ENCODE measurements around the gene FGF3.

FGF3 gene

GRCh38 chr11:69797737-69798528, 21.3 kb downstream of the FGF3 start:
- H3K36me3 Mint-ChIP-seq (ENCODE audit: low read depth), result no peaks in the 10 kb centered on the region
- no peak overlapping the region for H3K27ac Mint-ChIP-seq
- no peaks in the 10 kb centered on the region for H3K4me1 Mint-ChIP-seq (ENCODE audit: low read depth)

DNA sequence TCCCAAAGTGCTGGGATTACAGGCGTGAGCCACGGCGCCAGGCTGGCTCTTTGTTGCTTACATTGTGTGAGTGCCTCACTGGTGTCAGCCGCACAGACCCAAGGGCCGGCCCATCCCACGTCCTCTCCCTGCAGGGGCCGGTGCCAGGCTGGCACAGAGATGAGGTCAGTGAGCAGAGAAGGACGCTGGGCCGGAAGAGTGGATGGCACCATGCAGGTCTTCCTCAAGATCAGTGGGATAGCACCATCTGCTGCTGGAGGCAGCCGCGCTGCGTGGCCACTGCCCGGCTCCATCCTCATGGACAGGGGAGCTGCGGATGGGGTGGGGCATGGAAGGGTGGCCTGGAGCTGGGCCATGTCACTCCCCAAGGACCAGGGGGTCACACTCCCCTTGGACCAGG, 22.1 kb downstream of the FGF3 start:
- Mint-ChIP-seq H3K9me3 (no peaks in the 10 kb centered on the region), H3K4me1 (ENCODE audit: low read depth) (no peaks in the 10 kb centered on the region), H3K27ac (no peak overlapping the region), H3K36me3 (ENCODE audit: low read depth) (no peaks in the 10 kb centered on the region), H3K4me3 (no peak overlapping the region), H3K27me3 (ENCODE audit: low read depth) (no peaks in the 10 kb centered on the region)
- no peak for DNase-seq (ENCODE audit: low spot score)

More at GRCh38 chr11:69797737-69798528, 21.3 kb downstream of the FGF3 start:
- no peak overlapping the region for H3K4me3 Mint-ChIP-seq
- no peaks in the 10 kb centered on the region for H3K9me3 Mint-ChIP-seq
- DNase-seq (ENCODE audit: low spot score), result no peak
- H3K27me3 Mint-ChIP-seq (ENCODE audit: low read depth), result no peaks in the 10 kb centered on the region

DNA sequence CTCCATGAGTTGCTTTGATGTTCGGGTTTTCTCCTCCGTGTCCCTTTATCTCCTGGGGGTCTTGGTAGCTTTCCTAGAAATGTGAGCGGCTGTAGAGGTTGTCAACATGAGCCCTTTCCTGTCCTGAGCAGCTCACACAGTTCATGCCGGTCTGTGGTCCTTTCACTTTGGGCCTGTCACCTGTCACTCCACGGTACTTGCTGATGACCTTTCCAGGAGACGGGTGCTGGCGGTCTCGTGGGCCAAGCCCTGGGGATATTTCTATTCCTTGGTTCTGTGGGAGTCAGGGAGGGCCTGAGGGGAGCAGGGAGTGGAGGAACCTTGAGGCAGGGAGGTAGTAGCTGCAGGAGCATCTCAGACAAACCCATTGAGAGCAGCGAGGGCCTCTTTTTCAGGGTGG, 23.2 kb downstream of the FGF3 start:
- no peaks in the 10 kb centered on the region for H3K9me3 Mint-ChIP-seq
- no peaks in the 10 kb centered on the region for H3K27me3 Mint-ChIP-seq (ENCODE audit: low read depth)

GRCh38 chr11:69791276-69792180, 27.7 kb downstream of the FGF3 start:
- Mint-ChIP-seq H3K4me3 (no peak overlapping the region), H3K4me1 (ENCODE audit: low read depth) (no peaks in the 10 kb centered on the region), H3K9me3 (no peaks in the 10 kb centered on the region), H3K27me3 (ENCODE audit: low read depth) (no peaks in the 10 kb centered on the region), H3K36me3 (ENCODE audit: low read depth) (no peaks in the 10 kb centered on the region), H3K27ac (no peak overlapping the region)
- no peak for DNase-seq (ENCODE audit: low spot score)

More for the DNA sequence above, 23.2 kb downstream of the FGF3 start:
- no peak overlapping the region for H3K4me3 Mint-ChIP-seq
- no peak overlapping the region for H3K27ac Mint-ChIP-seq
- DNase-seq (ENCODE audit: low spot score), result no peak
- H3K4me1 Mint-ChIP-seq (ENCODE audit: low read depth), result no peaks in the 10 kb centered on the region
- H3K36me3 Mint-ChIP-seq (ENCODE audit: low read depth), result no peaks in the 10 kb centered on the region

GRCh38 chr11:69788956-69789355, 30.3 kb downstream of the FGF3 start:
- no peaks in the 10 kb centered on the region for H3K4me1 Mint-ChIP-seq (ENCODE audit: low read depth)
- H3K27ac Mint-ChIP-seq, result no peak overlapping the region
- no peak overlapping the region for H3K4me3 Mint-ChIP-seq
- no peaks in the 10 kb centered on the region for H3K9me3 Mint-ChIP-seq
- DNase-seq (ENCODE audit: low spot score), result no peak
- no peaks in the 10 kb centered on the region for H3K36me3 Mint-ChIP-seq (ENCODE audit: low read depth)
- H3K27me3 Mint-ChIP-seq (ENCODE audit: low read depth), result no peaks in the 10 kb centered on the region

GRCh38 chr11:69787906-69788305, 31.3 kb downstream of the FGF3 start:
- H3K4me3 Mint-ChIP-seq, result no peak overlapping the region
- no peaks in the 10 kb centered on the region for H3K36me3 Mint-ChIP-seq (ENCODE audit: low read depth)
- H3K27me3 Mint-ChIP-seq (ENCODE audit: low read depth), result no peaks in the 10 kb centered on the region
- H3K27ac Mint-ChIP-seq, result no peak overlapping the region
- no peak for DNase-seq (ENCODE audit: low spot score)
- no peaks in the 10 kb centered on the region for H3K4me1 Mint-ChIP-seq (ENCODE audit: low read depth)
- H3K9me3 Mint-ChIP-seq, result no peaks in the 10 kb centered on the region

DNA sequence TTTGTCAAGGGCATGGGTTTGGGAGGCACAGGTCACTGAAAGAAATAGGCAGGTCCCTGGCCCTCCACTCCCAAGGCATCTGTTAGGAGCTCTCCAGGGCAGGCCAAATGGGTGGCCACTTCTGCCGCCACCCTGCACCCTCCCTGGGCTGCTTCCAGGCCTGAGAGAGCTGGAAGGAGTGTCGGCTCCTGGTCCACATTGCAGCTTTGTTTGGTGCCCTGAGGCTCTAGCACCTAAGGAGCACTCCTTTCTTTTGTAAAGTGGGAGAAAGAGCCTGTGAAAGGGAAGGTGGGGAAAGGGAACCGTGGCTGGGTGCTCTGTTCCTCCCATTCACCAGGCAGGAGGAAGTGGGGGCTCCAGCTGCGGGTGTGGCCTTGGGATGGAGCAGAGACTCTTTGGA, 31.8 kb downstream of the FGF3 start:
- no peak overlapping the region for H3K27ac Mint-ChIP-seq
- DNase-seq (ENCODE audit: low spot score), result no peak
- H3K4me3 Mint-ChIP-seq, result no peak overlapping the region
- no peaks in the 10 kb centered on the region for H3K9me3 Mint-ChIP-seq
- no peaks in the 10 kb centered on the region for H3K36me3 Mint-ChIP-seq (ENCODE audit: low read depth)
- no peaks in the 10 kb centered on the region for H3K27me3 Mint-ChIP-seq (ENCODE audit: low read depth)
- no peaks in the 10 kb centered on the region for H3K4me1 Mint-ChIP-seq (ENCODE audit: low read depth)

DNA sequence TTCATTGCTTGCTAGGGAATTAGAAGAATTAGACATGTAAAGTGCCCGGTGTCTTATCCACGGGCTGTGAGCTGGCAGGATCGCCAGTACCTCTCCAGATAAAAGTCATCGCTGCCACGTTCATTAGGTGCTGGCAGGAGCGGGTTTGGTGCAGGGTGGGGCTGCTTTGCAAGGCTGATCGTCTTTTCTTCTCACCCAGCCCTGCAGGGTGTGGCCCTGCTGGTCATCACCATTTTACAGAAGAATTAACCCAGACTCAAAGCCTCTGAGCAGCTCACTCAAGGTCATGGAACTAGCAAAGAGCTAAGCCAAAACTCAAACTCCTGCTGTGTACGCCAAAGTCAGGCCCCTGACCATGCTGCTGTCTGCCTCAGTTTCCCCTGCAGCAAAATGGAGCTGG, 38.0 kb downstream of the FGF3 start:
- no peaks in the 10 kb centered on the region for H3K4me1 Mint-ChIP-seq (ENCODE audit: low read depth)
- no peak overlapping the region for H3K4me3 Mint-ChIP-seq
- no peak for DNase-seq (ENCODE audit: low spot score)
- peaks cover 11% of the 10 kb centered on the region for H3K27me3 Mint-ChIP-seq (ENCODE audit: low read depth)
- H3K27ac Mint-ChIP-seq, result no peak overlapping the region
- no peaks in the 10 kb centered on the region for H3K36me3 Mint-ChIP-seq (ENCODE audit: low read depth)
- H3K9me3 Mint-ChIP-seq, result no peaks in the 10 kb centered on the region

DNA sequence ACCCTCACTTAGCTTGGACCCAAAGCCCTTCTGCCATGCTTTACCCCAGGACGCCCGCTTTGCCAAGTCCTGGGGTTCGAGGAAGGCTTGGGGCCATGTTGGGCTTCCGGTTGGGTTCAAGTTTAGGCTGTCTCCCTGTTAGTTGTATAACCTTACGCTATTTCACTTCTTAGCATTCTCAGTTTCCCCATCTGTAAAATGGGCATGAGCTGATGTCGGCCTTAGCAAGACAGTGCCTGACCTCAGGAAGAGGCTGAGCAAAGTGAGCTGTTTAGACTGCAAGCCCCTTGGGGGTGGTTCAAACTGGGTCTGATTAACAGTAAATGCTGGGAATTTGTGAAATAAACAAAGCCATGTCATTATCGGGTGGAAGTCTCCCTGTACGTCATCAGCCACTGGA, 40.8 kb downstream of the FGF3 start:
- Mint-ChIP-seq H3K27ac (no peak overlapping the region), H3K27me3 (ENCODE audit: low read depth) (peaks cover 18% of the 10 kb centered on the region), H3K4me3 (no peak overlapping the region), H3K9me3 (no peaks in the 10 kb centered on the region), H3K4me1 (ENCODE audit: low read depth) (no peaks in the 10 kb centered on the region), H3K36me3 (ENCODE audit: low read depth) (no peaks in the 10 kb centered on the region)
- DNase-seq (ENCODE audit: low spot score), result no peak

- H3K9me3 Mint-ChIP-seq, result no peaks in the 10 kb centered on the region
- H3K36me3 Mint-ChIP-seq (ENCODE audit: low read depth), result no peaks in the 10 kb centered on the region
- peaks cover 44% of the 10 kb centered on the region for H3K27me3 Mint-ChIP-seq (ENCODE audit: low read depth)
- no peak within 1 kb of the TSS for H3K4me3 Mint-ChIP-seq
- H3K27ac Mint-ChIP-seq, result no peak within 1 kb of the TSS
- no peak for DNase-seq (ENCODE audit: low spot score)
- no peaks in the 10 kb centered on the region for H3K4me1 Mint-ChIP-seq (ENCODE audit: low read depth)
Measured at GRCh38 chr11:69775163-69775755, 44.0 kb downstream of the FGF3 start, which contains the start of gene FGF4. FGF4 (minus strand) TSS chr11:69775341; CDS start chr11:69775084, 257 bp downstream.

DNA sequence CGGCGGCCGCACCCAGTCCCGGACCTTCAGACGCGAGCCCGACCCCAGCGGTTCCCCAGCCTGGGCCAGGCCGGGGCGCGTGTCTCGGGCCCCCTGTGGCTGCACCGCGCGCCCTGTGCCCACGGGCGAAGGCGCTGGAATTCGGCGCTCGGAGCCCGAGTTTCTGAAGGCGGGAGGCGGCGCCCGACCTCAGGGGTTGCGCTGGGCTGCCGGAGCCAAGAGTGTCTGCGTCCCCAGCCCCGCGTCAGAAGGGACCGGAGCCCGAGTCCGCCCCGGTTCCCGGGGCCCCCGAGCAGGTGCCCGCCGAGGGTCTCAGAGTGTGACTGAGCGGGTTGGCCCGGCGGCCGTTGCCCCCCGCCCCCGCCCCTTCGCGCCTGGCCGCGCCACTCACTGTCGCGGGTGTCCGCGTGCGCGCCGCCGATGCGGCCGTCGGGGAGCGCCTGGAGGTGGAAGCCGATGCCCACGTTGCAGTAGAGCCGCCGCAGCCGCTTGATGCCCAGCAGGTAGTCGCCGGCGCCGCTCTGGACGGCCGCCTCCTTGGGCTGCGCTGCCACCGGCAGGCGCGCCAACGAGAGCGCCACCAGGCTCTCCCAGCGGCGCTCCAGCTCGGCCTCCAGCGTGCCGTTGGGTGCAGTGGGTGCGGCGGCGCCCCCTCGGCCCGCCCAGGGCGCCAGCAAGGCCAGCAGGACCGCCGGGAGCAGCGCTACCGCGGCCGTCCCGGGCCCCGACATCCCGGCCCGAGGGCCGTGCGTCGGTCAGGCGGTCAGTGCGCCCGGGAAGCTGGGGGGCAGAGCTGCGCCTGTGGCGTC, 44.7 kb downstream of the FGF3 start:
- no peaks in the 10 kb centered on the region for H3K36me3 Mint-ChIP-seq (ENCODE audit: low read depth)
- DNase-seq (ENCODE audit: low spot score), result no peak
- no peak overlapping the region for H3K27ac Mint-ChIP-seq
- H3K4me1 Mint-ChIP-seq (ENCODE audit: low read depth), result no peaks in the 10 kb centered on the region
- H3K9me3 Mint-ChIP-seq, result no peaks in the 10 kb centered on the region
- H3K4me3 Mint-ChIP-seq, result no peak overlapping the region
- H3K27me3 Mint-ChIP-seq (ENCODE audit: low read depth), result peaks cover 45% of the 10 kb centered on the region

GRCh38 chr11:69773626-69774353, 45.4 kb downstream of the FGF3 start:
- Mint-ChIP-seq H3K27ac (no peak overlapping the region), H3K4me1 (ENCODE audit: low read depth) (no peaks in the 10 kb centered on the region), H3K9me3 (no peaks in the 10 kb centered on the region), H3K36me3 (ENCODE audit: low read depth) (no peaks in the 10 kb centered on the region), H3K4me3 (no peak overlapping the region), H3K27me3 (ENCODE audit: low read depth) (peaks cover 47% of the 10 kb centered on the region)
- DNase-seq (ENCODE audit: low spot score), result no peak

GRCh38 chr11:69771466-69771865, 47.8 kb downstream of the FGF3 start:
- H3K27me3 Mint-ChIP-seq (ENCODE audit: low read depth), result peaks cover 37% of the 10 kb centered on the region
- H3K9me3 Mint-ChIP-seq, result no peaks in the 10 kb centered on the region
- no peaks in the 10 kb centered on the region for H3K4me1 Mint-ChIP-seq (ENCODE audit: low read depth)
- no peak for DNase-seq (ENCODE audit: low spot score)
- no peak overlapping the region for H3K4me3 Mint-ChIP-seq
- H3K36me3 Mint-ChIP-seq (ENCODE audit: low read depth), result no peaks in the 10 kb centered on the region
- no peak overlapping the region for H3K27ac Mint-ChIP-seq

Data from T-helper 2 cell treated with Interferon-gamma antibody and Interleukin-4, amounts not matched to agents 5 μg/mL and 100 μg/mL, for 36 hours (primary cell).